ENCODE results near the gene KCNQ1. TPM values are rescaled to one million over a fixed set of nuclear protein-coding genes. Genes with fewer than 3 reads are reported as not detected.

Gene KCNQ1
- polyA plus RNA-seq, 1 donor from 2014 or later: not detected

DNA sequence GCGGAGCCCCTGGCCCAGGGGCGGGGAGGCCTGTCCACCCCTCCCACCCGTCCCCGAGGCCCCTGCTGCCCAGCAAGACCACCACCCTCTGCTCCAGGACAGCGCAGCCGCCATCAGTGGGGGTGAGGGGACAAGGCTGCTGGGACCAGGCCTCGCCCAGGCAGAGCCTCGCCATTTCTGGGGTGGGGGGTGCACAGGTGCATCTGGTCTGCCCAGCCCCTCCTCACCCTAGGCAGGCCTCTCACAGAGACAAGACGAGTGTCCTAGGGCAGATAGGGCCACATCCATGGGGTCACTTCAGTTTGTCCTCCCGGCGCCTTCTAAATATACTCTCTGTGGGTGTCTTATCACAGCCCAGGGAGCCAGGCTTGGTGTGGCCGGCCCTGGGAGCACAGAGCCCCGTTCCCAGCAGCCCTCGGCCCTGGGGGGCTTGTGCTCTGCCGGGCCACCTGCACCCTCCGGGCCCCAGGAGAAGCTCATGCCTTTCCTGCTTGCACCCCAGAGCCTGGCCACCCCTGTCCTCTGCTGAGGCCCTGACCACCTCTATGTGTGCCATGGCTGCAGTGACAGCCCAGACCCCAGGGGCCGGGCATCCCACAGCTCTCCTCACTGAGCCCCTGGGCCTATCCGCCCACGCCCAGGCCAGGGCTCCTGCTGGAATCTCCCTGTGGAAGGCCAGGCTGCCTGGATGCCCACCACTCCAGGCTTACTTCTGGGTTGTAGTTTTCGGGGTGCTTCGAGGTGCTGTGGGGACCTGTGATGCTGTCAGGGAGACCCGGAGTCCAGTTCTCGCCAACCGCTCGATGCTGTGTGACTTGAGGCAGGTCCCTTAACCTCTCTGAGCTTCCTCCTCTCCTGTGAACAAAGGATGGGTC is 70.8 kb downstream of the KCNQ1 start:
- no peak overlapping the region for H3K4me3 ChIP-seq (ENCODE audit: low read length)
- no peaks in the 10 kb centered on the region for H3K79me2 ChIP-seq (replicated peaks; ENCODE audit: insufficient read depth, low read length)
- no peaks in the 10 kb centered on the region for H3K27me3 ChIP-seq (ENCODE audit: insufficient read depth, low read depth, low read length)
- H3K9me2 ChIP-seq (ENCODE audit: insufficient read depth, low read length): no peaks in the 10 kb centered on the region
- no peak overlapping the region for H3K4me2 ChIP-seq (ENCODE audit: low read length)
- H2AFZ ChIP-seq (ENCODE audit: low read depth, low read length): no peak overlapping the region
- H3K36me3 ChIP-seq (ENCODE audit: insufficient read depth, low read length): no peaks in the 10 kb centered on the region
- H4K20me1 ChIP-seq (ENCODE audit: insufficient read depth): no peaks in the 10 kb centered on the region
- no peaks in the 10 kb centered on the region for H3K9me3 ChIP-seq (ENCODE audit: low read length)
- no peaks in the 10 kb centered on the region for H3F3A ChIP-seq (ENCODE audit: insufficient read depth, low read length, poor library complexity, severe bottlenecking)
- H3K27ac ChIP-seq (ENCODE audit: low read length): no peak overlapping the region
- TF ChIP-seq RAD21 (conservative IDR thresholded peaks at IDR 0.05) (no peak), SMC3 (conservative IDR thresholded peaks at IDR 0.05; ENCODE audit: poor library complexity) (no peak), POLR2AphosphoS5 (IDR thresholded peaks at IDR 0.05) (no peak), EP300 (conservative IDR thresholded peaks at IDR 0.05; ENCODE audit: poor library complexity, severe bottlenecking) (no peak), TAF1 (IDR thresholded peaks at IDR 0.05; ENCODE audit: low read depth) (no peak), MXI1 (conservative IDR thresholded peaks at IDR 0.05; ENCODE audit: poor library complexity, severe bottlenecking) (no peak), EZH2 (IDR thresholded peaks at IDR 0.05; ENCODE audit: borderline replicate concordance, insufficient read depth, low read length, poor library complexity, severe bottlenecking) (no peak)
- TF ChIP-seq, protein P1, sequence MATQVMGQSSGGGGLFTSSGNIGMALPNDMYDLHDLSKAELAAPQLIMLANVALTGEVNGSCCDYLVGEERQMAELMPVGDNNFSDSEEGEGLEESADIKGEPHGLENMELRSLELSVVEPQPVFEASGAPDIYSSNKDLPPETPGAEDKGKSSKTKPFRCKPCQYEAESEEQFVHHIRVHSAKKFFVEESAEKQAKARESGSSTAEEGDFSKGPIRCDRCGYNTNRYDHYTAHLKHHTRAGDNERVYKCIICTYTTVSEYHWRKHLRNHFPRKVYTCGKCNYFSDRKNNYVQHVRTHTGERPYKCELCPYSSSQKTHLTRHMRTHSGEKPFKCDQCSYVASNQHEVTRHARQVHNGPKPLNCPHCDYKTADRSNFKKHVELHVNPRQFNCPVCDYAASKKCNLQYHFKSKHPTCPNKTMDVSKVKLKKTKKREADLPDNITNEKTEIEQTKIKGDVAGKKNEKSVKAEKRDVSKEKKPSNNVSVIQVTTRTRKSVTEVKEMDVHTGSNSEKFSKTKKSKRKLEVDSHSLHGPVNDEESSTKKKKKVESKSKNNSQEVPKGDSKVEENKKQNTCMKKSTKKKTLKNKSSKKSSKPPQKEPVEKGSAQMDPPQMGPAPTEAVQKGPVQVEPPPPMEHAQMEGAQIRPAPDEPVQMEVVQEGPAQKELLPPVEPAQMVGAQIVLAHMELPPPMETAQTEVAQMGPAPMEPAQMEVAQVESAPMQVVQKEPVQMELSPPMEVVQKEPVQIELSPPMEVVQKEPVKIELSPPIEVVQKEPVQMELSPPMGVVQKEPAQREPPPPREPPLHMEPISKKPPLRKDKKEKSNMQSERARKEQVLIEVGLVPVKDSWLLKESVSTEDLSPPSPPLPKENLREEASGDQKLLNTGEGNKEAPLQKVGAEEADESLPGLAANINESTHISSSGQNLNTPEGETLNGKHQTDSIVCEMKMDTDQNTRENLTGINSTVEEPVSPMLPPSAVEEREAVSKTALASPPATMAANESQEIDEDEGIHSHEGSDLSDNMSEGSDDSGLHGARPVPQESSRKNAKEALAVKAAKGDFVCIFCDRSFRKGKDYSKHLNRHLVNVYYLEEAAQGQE (IDR thresholded peaks at IDR 0.05; ENCODE audit: borderline replicate concordance): no peak
- TF ChIP-seq, protein P2, sequence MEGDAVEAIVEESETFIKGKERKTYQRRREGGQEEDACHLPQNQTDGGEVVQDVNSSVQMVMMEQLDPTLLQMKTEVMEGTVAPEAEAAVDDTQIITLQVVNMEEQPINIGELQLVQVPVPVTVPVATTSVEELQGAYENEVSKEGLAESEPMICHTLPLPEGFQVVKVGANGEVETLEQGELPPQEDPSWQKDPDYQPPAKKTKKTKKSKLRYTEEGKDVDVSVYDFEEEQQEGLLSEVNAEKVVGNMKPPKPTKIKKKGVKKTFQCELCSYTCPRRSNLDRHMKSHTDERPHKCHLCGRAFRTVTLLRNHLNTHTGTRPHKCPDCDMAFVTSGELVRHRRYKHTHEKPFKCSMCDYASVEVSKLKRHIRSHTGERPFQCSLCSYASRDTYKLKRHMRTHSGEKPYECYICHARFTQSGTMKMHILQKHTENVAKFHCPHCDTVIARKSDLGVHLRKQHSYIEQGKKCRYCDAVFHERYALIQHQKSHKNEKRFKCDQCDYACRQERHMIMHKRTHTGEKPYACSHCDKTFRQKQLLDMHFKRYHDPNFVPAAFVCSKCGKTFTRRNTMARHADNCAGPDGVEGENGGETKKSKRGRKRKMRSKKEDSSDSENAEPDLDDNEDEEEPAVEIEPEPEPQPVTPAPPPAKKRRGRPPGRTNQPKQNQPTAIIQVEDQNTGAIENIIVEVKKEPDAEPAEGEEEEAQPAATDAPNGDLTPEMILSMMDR (IDR thresholded peaks at IDR 0.05; ENCODE audit: poor library complexity, severe bottlenecking): no peak
- no peak overlapping the region for H3K9ac ChIP-seq (ENCODE audit: low read length)

DNA sequence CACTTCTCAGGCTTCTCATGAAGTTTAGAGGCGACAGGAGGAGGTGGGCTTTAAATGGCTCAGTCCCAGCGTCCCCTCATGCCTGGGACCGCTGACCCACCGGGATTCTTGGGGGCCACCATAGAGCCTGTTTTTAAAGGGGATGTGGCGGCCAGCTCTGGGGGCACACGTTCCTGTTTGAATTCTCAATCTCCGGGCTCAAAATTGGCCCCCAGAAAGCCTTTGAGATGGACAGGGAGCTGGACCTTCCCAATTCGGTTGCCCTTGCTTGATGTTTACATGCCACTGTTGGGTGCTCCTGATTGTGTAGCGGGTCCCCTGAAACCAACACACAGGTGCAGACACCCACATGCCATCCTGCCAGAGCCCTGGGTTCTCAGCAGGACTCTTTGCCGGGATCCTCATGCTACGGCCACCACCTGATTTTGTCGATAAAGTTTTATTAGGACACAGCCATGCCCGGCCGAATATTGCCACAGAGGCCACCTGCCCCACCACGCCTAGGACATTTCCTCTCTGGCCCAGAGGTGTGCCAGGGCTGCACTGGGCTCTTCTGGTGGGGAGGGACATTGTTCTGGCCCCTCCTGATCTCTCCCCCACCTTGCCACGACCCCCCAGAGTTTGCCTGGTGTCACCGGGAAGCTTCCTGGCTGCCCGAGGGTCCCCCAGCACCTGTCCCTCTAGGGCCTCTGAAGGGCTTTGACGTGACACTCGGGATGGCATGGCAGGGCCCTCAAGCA is 71.6 kb downstream of the KCNQ1 start:
- Histone ChIP-seq H4K20me1 (ENCODE audit: insufficient read depth) (no peaks in the 10 kb centered on the region), H3K4me3 (ENCODE audit: low read length) (no peak overlapping the region), H3K79me2 (replicated peaks; ENCODE audit: insufficient read depth, low read length) (no peaks in the 10 kb centered on the region), H3K36me3 (ENCODE audit: insufficient read depth, low read length) (no peaks in the 10 kb centered on the region), H3K9me2 (ENCODE audit: insufficient read depth, low read length) (no peaks in the 10 kb centered on the region), H3K27me3 (ENCODE audit: insufficient read depth, low read depth, low read length) (no peaks in the 10 kb centered on the region), H3F3A (ENCODE audit: insufficient read depth, low read length, poor library complexity, severe bottlenecking) (no peaks in the 10 kb centered on the region), H3K9ac (ENCODE audit: low read length) (no peak overlapping the region), H3K9me3 (ENCODE audit: low read length) (no peaks in the 10 kb centered on the region), H3K27ac (ENCODE audit: low read length) (no peak overlapping the region), H3K4me2 (ENCODE audit: low read length) (no peak overlapping the region), H2AFZ (ENCODE audit: low read depth, low read length) (no peak overlapping the region)
- TF ChIP-seq RAD21 (conservative IDR thresholded peaks at IDR 0.05): no peak
- no peak for TF ChIP-seq TAF1 (IDR thresholded peaks at IDR 0.05; ENCODE audit: low read depth)
- no peak for TF ChIP-seq EP300 (conservative IDR thresholded peaks at IDR 0.05; ENCODE audit: poor library complexity, severe bottlenecking)
- TF ChIP-seq EZH2 (IDR thresholded peaks at IDR 0.05; ENCODE audit: borderline replicate concordance, insufficient read depth, low read length, poor library complexity, severe bottlenecking): no peak
- TF ChIP-seq POLR2AphosphoS5 (IDR thresholded peaks at IDR 0.05): no peak
- TF ChIP-seq, protein P2 (IDR thresholded peaks at IDR 0.05; ENCODE audit: poor library complexity, severe bottlenecking): no peak
- TF ChIP-seq SMC3 (conservative IDR thresholded peaks at IDR 0.05; ENCODE audit: poor library complexity): no peak
- TF ChIP-seq, protein P1 (IDR thresholded peaks at IDR 0.05; ENCODE audit: borderline replicate concordance): no peak
- TF ChIP-seq MXI1 (conservative IDR thresholded peaks at IDR 0.05; ENCODE audit: poor library complexity, severe bottlenecking): no peak

Data from neural cell (in vitro differentiated cells).